HG02678 (cell line): ENCODE data around the gene CCDC40.

Experiments
- ATAC-seq: cut with Tn5 transposase; IDR thresholded peaks from one replicate; pipeline ENCODE4 v1.9.1; 2021; ENCODE audit warnings: mild to moderate bottlenecking, moderate library complexity; ENCODE audit not compliant: unreplicated experiment

Gene CCDC40

GRCh38 chr17:80017226-80018010 lies 19.0 kb upstream of the CCDC40 start:
- no peak for ATAC-seq

DNA sequence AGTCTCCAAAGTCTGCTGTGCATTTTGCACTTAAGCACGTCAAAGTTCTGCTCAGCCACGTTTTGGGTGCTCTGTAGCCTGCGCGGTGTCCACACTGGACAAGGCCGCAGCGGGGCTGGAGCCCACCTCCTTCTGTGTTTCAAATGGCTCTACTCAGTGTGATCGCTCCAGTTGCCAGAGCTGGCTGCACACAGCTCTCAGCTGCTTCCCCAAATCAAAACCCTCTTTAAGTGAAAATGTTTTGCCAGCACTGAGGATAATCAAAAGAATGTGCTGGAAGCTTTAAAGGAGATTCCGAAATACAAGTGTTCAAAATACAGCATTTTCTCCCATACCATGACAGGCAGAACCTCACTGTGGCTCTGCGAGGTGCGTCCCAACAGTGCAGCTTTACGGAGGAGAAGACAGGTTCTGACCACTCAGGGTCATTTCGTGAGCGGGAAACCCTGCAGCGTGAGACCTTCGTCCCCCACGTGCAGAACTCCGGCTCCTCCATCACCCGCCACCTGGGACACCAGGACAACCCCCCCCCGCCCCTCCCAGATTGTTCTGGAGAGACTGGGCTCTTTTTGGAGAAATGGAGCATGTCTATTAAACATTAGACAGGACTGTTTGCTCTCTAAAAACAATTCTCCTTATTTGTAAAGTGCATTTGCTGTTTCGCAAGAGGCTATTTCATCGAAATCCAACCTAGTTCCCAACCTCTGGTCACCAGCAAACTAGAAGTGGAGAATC lies 17.4 kb upstream of the CCDC40 start:
- ATAC-seq = no peak

DNA sequence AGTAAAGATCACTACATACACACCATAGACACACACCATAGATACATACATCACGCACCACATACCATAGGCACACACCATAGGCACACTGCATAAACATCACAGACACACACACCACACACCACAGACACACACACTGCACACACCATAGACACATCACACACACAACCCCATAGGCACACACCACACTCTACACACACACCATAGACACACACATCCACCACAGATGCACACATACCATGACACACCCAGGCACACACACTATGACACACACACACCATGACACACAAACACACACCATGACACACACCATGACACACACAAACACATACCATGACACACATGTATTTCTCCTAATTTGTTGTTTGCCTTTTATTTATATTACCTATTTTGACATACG lies 14.8 kb upstream of the CCDC40 start:
- no peak for ATAC-seq

DNA sequence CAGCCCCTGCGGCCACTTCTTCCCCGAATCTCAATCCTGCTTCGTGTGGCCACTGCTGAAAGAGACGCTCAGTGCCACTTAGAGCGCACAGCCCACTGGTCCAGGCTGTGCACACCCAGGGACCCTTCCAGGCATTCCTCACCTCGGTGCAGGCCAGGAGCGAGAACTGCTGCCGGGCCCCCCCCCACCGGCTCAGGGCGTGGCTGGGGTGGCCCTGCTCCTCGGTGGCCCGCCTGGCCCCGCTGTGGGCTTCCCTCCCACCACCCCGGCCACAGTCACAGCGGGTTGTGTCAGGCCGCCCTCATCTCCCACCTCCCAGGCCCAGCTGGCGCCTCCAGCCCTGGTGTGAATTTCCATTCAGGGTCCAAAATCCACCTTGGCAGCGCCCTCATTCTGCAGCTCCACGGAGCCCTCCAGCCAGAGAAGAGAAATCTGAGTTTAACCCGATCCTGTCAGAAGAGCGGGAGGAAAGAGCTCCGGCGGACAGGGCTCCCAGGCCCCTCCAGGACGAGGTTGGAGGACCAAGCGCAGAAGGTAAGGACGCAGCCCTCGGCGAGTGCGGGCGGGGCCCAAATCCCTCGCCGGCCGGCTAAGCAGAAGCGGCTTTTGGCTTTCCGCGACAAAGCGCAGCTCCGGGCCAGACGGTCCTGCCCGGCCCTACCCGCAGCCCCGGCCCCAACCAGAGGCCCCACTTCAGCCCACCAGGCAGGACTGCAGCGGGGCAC lies 12.8 kb upstream of the CCDC40 start:
- no peak for ATAC-seq

- no peak for ATAC-seq
These were observed 12.1 kb upstream of the CCDC40 start for GRCh38 chr17:80024206-80024972.

DNA sequence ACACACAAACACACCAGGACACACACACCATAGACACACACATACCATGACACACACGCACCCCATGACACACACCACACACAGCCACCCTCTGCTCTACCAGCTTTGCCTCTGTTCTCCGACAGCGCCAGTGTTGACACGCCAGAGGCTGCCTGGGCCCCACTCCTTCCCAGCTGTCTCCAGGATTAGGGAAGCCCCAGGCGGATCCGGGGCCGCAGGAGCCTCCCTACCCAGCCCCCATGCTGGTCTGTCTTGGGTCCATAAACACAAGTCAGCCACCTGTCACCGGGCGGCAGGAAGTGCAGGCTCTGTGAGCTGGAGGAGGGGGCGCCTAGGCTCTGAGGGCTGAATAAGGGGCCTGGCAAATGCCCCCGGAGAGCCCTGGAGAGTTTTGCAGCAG lies 11.3 kb upstream of the CCDC40 start:
- ATAC-seq = no peak

GRCh38 chr17:80025796-80026195 lies 10.6 kb upstream of the CCDC40 start:
- no peak for ATAC-seq

GRCh38 chr17:80026359-80027042 lies 9.9 kb upstream of the CCDC40 start:
- ATAC-seq = no peak

GRCh38 chr17:80027043-80027435 lies 9.4 kb upstream of the CCDC40 start:
- no peak for ATAC-seq

DNA sequence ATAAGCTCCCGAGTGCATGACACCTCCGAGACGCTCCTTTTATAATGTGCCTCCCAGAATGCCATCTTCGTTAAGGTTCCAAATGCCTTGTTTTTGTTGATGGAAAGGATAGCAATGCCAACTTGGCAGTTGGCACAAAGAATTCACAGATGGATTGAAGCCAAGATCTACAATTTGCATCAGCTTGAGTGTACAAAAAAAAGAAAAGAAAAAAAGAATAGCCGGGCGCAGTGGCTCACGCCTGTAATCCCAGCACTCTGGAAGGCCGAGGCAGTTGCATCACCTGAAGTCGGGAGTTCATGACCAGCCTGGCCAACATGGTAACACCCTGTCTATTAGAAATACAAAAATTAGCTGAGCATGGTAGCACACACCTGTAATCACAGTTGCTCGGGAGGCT lies 8.4 kb upstream of the CCDC40 start:
- ATAC-seq = no peak

- ATAC-seq = no peak
These were observed 7.0 kb upstream of the CCDC40 start for GRCh38 chr17:80029258-80029974.

DNA sequence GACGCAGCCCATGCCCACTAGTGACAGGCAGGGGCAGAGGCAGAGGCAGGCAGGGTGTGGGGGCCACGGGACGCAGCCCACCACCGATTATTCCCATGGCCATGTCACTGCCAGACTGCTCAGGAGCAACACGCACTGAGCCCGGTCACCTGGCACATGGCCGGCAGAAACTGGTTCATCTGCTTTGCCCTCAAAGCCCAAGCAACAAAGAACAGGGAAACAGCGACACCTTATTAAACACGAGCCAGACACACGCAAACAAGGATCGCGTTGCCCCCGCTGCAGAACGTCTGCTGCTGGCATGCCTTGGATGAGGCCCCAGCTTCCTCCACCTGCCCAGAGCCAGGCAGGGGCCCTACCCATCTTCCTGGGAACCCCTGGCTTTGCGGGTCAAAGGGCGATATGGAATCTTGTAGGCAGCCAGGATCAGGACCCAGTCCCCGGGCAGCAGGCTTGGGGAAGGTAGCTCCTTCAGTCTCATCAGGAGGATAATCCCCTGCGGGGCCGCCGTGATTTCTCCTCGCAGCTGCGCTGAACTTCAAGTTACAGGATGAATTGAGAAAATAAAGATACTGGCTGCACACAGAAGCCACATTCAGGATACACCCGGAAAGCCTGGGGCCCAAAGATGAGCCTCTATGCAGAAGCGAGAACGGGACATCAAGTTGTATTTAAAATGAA lies 5.6 kb upstream of the CCDC40 start:
- ATAC-seq = no peak

DNA sequence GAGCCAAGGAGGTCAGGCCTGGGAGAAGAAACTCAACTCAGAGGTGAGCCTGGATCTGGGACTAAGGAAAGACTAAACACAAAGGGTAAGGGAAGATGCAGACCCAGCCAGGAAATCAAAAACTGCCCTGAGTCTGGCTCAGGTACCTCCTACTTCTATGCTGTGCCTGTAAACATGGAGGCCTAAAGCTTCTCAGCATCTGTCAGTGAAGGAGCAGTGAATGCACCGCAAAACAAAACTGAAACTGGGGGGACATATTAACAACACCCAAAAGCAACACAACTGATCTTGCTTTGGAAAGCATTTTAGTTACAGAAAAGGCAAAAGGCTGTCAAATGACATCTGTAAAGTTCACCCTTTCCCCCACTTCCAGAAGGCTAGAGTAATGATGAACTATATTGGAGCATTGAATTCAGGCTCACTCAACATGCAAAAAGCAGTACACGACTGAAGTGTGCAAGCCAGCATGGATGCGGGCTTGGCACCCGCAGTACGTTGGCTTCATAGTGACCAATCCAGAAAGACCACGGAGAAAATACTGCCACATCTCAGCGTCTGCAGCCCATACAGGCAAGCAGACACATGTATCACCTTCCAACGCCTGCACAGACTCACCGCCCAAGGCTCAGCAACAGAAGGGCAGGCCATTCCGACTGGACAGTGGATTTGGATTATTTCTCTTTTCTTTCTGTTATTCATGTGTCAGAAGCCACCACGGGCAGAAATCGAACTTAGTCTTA lies 4.6 kb upstream of the CCDC40 start:
- no peak for ATAC-seq

GRCh38 chr17:80032614-80033171 lies 3.7 kb upstream of the CCDC40 start:
- no peak for ATAC-seq

DNA sequence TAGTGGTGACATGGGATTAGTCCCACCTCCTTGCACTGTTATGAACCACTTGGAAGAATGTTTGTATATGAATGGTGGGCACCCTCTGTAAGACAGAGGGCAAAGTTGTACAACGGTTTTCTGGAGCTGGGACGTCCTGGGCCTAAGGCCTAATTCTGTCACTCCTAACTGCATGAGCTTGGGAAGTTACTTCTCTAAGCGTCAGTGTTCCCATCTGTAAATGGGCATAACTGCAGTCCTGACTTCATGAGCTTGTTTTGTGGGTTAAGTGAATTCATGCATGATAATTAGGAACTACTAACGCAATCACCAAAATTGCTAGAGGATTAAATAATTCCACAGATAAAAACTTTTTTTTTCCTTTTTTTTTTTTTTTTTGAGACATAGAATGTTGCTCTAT lies 2.6 kb upstream of the CCDC40 start:
- no peak for ATAC-seq

DNA sequence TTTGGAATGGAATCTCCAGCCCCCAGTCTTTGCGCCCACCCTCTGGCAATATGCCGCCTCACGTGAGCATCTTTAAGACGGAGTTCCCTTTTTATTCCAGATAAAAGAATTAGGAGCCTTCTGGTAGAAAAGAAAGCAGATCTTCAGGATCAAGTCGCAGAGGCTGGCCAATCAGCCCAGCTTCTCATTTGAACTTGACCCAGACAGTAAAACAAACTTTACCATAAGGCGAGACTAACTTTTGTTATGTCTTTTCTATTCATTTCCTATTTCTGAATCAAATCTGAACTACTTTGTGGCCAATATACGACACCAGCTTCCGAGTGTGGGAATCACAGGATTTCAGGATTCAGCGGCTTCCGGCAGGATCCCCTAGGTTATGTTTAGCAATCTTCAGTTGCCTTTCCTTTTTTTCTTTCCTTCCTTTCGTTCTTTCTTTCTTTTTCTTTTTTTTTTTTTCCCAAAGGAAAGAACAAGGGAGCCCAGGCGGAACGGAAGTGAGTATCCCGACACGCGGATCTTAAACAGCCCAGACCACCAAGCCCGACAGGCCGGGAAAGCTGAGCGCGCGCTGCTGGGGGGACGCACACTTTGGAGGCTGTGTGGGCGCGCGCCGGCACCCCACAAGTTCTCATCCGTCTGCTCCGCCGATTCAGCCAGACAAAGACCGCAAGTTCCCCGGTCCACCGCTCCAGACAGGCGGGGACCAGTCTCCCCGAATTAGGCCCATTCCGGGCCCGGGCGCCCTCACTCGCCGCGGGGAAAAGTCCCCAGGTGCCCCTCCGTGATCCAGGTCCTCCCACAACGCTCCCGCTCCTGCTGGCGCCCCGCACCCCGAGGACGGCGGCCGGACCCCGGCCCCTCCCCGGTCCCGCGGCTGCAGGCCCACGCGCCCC lies 1.4 kb upstream of the CCDC40 start:
- ATAC-seq = peak; percentile 22

DNA sequence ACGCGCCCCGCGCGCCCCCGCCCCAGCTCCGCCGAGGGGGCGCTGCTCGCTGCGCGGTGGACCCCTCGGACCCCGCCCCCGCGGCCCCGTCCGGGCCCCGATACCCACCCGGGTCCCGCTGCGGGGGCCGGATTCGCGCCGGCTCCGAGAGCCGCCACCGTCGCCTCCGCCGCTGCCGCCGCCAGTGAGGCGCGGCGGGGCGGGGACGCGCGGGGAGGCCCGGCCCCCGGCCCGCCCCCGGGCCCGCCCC lies 830 bp upstream of the CCDC40 start, which contains the start of gene TBC1D16:
TBC1D16 (minus strand) TSS at position 186 of the 250 bp plus-strand sequence. CDS start 22,325 bp downstream, outside the sequence.
- ATAC-seq = peak; percentile 60
